ENCODE data around the gene RIPOR2. TPM values are rescaled to one million over a fixed set of nuclear protein-coding genes. Genes with fewer than 3 reads are reported as not detected.

Gene RIPOR2
- total and polyA plus RNA-seq, 2 donors (not counting 3 experiments of a cell fraction or from before 2014, with no cell fraction given), result 0.10 TPM; not detected in 1

- H2AFZ ChIP-seq (ENCODE audit: low read depth, low read length), result no peak overlapping the region
- ChIA-PET POLR2A (no interaction called here), CTCF (interaction anchor here (0.7 to 1.4 kb wide), 3 partner anchors 17 to 464 kb away, joined by 3 to 8 read pairs (median 3); no protein-coding TSS in a partner anchor)
- H3K4me3 ChIP-seq (replicated peaks in 1 of 3; ENCODE audit: insufficient read depth in 1 of 3, low read depth in 1 of 3, low read length in 3 of 3), result no peak overlapping the region
- TF ChIP-seq MAX (IDR thresholded peaks at IDR 0.05; ENCODE audit: insufficient read depth, insufficient read length), result no peak
- TF ChIP-seq GATA2 (IDR thresholded peaks at IDR 0.05; ENCODE audit: insufficient read depth, insufficient read length, low read depth, low read length), result no peak
- no peak for TF ChIP-seq POLR2A (IDR thresholded peaks at IDR 0.05; ENCODE audit: low read depth, low read length)
- TF ChIP-seq CTCF (IDR thresholded peaks at IDR 0.05; ENCODE audit: extremely low read depth in 1 of 2, insufficient read depth in 1 of 2, low read depth in 1 of 2, low read length in 2 of 2), result no peak
- TF ChIP-seq EZH2 (IDR thresholded peaks at IDR 0.05; ENCODE audit: borderline replicate concordance, low read depth, low read length, severe bottlenecking), result no peak
- TF ChIP-seq FOS (IDR thresholded peaks at IDR 0.05; ENCODE audit: borderline replicate concordance, insufficient read depth, low read length), result no peak
- no peak for TF ChIP-seq JUN (IDR thresholded peaks at IDR 0.05; ENCODE audit: borderline replicate concordance, insufficient read depth, insufficient read length, low read depth)
- TF ChIP-seq MYC (IDR thresholded peaks at IDR 0.05; ENCODE audit: low read depth, low read length), result no peak
- TF ChIP-seq POLR2AphosphoS5 (IDR thresholded peaks at IDR 0.05; ENCODE audit: insufficient read depth, low read depth, low read length), result no peak
- no peaks in the 10 kb centered on the region for H3K79me2 ChIP-seq (ENCODE audit: control insufficient read depth, insufficient read depth, low read length)
- H3K27me3 ChIP-seq (ENCODE audit: control insufficient read depth in 2 of 2, insufficient read depth in 2 of 2, low read length in 2 of 2), result no peaks in the 10 kb centered on the region
- no peaks in the 10 kb centered on the region for H3K9me3 ChIP-seq (replicated peaks; ENCODE audit: control insufficient read depth, insufficient read depth, low read length)
- no peak overlapping the region for H3K9ac ChIP-seq (replicated peaks; ENCODE audit: extremely low read depth, insufficient read depth, low read length)
- no peak for FAIRE-seq
- H4K20me1 ChIP-seq (replicated peaks; ENCODE audit: control insufficient read depth, extremely low read depth, insufficient read depth, low read length), result no peaks in the 10 kb centered on the region
- H3K27ac ChIP-seq (ENCODE audit: insufficient read depth, low read depth, low read length), result no peak overlapping the region
- no peaks in the 10 kb centered on the region for H3K36me3 ChIP-seq (ENCODE audit: control insufficient read depth in 2 of 2, extremely low read depth in 1 of 2, insufficient read depth in 2 of 2, low read length in 2 of 2)
- no TSS peak for BruUV-seq (replicated peaks)
- no peak overlapping the region for H3K4me2 ChIP-seq (ENCODE audit: insufficient read depth, low read length)
- H3K9me1 ChIP-seq (replicated peaks; ENCODE audit: control insufficient read depth, extremely low read depth, insufficient read depth, low read length), result no peaks in the 10 kb centered on the region
- DNase-seq (ENCODE audit: low read depth, low spot score), result no peak
- H3K4me1 ChIP-seq (ENCODE audit: control insufficient read depth, extremely low read depth, insufficient read depth, low read length), result no peaks in the 10 kb centered on the region
- dilution Hi-C loops (cut with MboI; ENCODE audit: extremely low pct_ligation_motif_present, low sequenced_read_pairs), result no loop called here
- intact Hi-C loops (cut with micrococcal nuclease), result no loop called here
These were observed 53.5 kb downstream of the RIPOR2 start for GRCh38 chr6:24882295-24882694.

Data from endothelial cell of umbilical vein (primary cell).